ENCODE data around the gene SKA3.

The SKA3 gene

DNA sequence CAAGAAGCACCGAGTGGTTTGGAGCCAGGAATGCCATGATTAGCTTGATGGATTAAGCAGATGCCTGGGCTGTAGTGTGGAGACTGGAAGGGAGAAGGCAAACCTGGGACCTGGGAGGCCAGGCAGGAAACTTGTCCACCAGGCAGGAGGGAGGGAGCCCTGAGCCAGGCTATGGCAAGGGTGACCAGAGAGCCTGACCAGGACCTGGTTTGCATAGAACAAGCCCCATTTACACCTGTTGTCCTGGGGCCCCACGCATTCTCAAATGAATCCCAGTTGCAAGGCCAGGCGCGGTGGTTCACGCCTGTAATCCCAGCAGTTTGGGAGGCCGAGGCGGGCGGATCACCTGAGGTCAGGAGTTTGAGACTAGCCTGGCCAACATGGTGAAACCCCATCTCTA lies 64.8 kb downstream of the SKA3 start:
- FAIRE-seq: no peak

DNA sequence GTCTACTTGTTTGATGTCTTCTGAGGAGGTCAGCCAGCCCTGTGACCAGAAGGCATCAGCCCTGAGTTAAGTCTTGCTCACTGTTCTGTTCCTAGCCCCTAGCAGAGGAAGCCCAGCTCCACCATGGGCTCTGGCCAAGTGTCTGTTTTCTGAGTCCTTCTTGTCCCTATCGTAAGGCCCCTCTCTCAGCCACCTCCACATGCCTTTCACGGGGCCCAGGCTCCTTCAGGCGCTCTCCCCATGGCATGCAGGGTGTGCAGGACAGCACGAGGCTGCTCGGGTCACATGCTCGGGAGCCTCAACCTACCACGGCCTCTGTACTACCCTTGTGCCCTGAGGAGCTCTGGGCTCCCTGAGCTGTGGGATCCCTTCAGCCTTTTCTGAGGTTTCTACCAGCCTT lies 67.2 kb downstream of the SKA3 start:
- FAIRE-seq: no peak

DNA sequence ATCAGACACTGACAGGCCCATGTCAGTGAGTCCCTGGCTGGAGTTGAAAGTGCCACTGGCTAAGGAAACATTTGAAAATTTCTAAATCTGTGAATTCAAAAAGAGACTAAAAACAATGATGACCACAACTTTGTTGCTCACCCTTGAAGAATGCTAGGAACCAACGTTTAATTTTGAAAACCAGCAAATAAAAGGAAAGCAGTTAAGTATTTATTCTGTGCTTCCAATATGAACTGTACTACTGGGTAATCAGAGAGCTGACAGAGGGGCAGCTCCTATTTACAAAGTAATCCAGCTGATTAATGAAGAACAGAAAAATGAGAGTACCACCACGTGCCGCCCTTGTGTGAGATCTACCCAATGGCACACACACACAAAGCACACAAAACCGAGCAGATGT lies 70.3 kb downstream of the SKA3 start:
- no peak for FAIRE-seq

DNA sequence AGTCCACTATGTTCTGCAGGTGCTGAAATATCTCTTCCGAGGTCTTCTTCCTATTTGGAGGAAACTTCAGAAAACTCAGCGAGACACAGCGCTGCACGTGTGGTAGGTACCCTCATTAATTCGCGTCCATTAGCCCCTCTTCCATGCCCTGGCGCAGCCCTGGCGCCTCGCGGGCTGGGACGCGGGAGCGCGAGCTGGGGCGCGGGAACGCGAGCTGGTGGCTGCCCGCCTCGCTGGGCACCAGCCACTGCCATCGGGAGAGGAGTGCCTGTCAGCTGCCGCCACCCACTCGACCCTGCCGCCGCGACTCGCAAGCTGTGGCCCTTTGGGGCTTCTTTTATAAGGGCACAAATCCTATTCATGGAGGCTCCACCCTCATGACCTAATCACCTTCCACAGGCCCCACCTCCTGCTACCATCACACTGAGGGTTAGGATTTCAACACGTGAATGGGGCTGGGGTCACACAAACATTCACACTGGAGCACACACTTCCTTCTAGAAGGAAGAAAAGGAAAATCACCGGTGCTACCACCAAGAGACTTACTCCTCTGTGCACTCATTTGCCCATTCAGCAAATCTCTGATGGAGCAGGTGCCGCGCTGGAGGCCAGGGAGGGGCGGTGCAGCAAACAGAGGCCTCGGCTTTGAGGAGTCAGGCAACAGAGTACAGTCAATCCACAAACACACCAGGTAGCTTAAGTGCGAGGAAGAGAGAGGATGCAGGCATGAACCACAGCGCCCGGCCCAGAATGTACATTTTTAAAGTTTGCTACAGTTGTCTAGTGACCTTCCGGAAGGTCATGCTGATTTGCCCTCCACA lies 71.9 kb downstream of the SKA3 start:
- no peak for FAIRE-seq

Data from endometrium (tissue), 2 donors.